GM12891 (cell line): ENCODE measurements around the gene GPR148.

Source experiments
- POLR2A ChIP-seq: IDR thresholded peaks from 2 replicates; pipeline ENCODE4 v1.6.1; 2011; ENCODE audit warnings: low read depth, low read length, control low read depth
- POLR2AphosphoS5 ChIP-seq: IDR thresholded peaks from 2 replicates; pipeline ENCODE4 v1.6.1; 2011; ENCODE audit warnings: low read depth, low read length, control low read depth

DNA sequence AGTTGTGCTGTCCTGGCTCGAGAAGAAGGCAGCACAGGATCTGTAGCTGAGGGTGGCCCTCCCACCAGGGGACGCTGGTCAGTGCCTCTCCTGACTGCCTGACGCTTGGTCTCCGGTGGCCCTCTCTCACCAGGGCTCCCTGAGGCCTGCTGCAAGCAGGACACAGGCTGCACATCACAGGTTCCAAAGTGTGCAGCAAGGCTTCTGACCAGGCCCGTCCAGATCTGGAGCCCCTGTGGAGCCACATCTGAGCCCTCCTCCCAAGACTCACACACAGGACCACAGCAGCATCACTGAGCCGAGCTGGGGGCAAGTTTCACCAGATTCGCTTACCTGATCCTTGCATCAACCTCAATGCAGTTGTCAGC lies 38.5 kb downstream of the GPR148 start:
- no peak for TF ChIP-seq POLR2AphosphoS5
- TF ChIP-seq POLR2A: no peak
